Fibroblast of gingiva (primary cell): ENCODE measurements around the gene ATP8B1.

Experiments
- DNase-seq: peaks from one replicate; pipeline ENCODE4 v3.0.0-alpha.2; 2011; ENCODE audit warnings: low read depth

ATP8B1 gene

GRCh38 chr18:57624988-57625387 lies 178.1 kb downstream of the ATP8B1 start:
- no peak for DNase-seq

GRCh38 chr18:57621246-57621604 lies 181.9 kb downstream of the ATP8B1 start:
- no peak for DNase-seq

GRCh38 chr18:57619876-57620275 lies 183.2 kb downstream of the ATP8B1 start:
- no peak for DNase-seq

GRCh38 chr18:57618910-57619309 lies 184.2 kb downstream of the ATP8B1 start:
- no peak for DNase-seq

GRCh38 chr18:57603871-57604270 lies 199.2 kb downstream of the ATP8B1 start:
- no peak for DNase-seq
